ENCODE results near the gene FST. TPM values are rescaled to one million over a fixed set of nuclear protein-coding genes. Genes with fewer than 3 reads are reported as not detected.

FST gene
- total RNA-seq (2021) (not detected in 2 replicates), Bru-seq, nascent RNA (percentile 20 among the genes with signal in this experiment), BruChase-seq, experiment 1, labeled RNA remaining after a 2-hour chase (percentile 10 among the genes with signal in this experiment), BruChase-seq, experiment 2, labeled RNA remaining after a 6-hour chase (percentile 14 among the genes with signal in this experiment)
- long read RNA-seq, result 0 reads

- BruUV-seq (replicated peaks), result no TSS peak
- Histone ChIP-seq H3K36me3 (ENCODE audit: insufficient read depth, low read length, poor library complexity, severe bottlenecking) (no peaks in the 10 kb centered on the region), H3K4me1 (ENCODE audit: insufficient read depth, low read length, poor library complexity, severe bottlenecking) (peaks cover 5% of the 10 kb centered on the region), H3K4me3 (ENCODE audit: low read depth, low read length, poor library complexity, severe bottlenecking) (peak within 1 kb of the TSS; percentile 46), H3K27ac (ENCODE audit: low read depth, low read length, poor library complexity, severe bottlenecking) (no peak within 1 kb of the TSS), H3K27me3 (replicated peaks; ENCODE audit: insufficient read depth, low read depth, low read length, poor library complexity) (peaks cover 67% of the 10 kb centered on the region), H3K9me3 (ENCODE audit: low read depth, low read length, poor library complexity, severe bottlenecking) (no peaks in the 10 kb centered on the region)
- CTCF ChIA-PET, result interaction anchor here (1.0 kb wide), 1 partner anchor 311 kb away, joined by 3 read pairs; no protein-coding TSS in a partner anchor
- DNase-seq (ENCODE audit: low spot score), result no peak
- POLR2A ChIA-PET (ENCODE audit: low non-redundant PET), result no interaction called here
- intact Hi-C loops (cut with micrococcal nuclease; ENCODE audit: unreplicated experiment), result no loop called here
- TF ChIP-seq EZH2 (IDR thresholded peaks at IDR 0.05; ENCODE audit: borderline replicate concordance, low read depth, low read length, poor library complexity, severe bottlenecking), result no peak
- no peak for TF ChIP-seq CTCF (conservative IDR thresholded peaks at IDR 0.05; ENCODE audit: low read depth, low read length)
These were observed at the start of gene FST for GRCh38 chr5:53480416-53481158. TSS of gene FST (plus strand) at chr5:53480629. CDS start at chr5:53480792, 163 bp downstream.

- H3K4me3 ChIP-seq (ENCODE audit: low read depth, low read length, poor library complexity, severe bottlenecking), result no peak overlapping the region
- no peak overlapping the region for H3K27ac ChIP-seq (ENCODE audit: low read depth, low read length, poor library complexity, severe bottlenecking)
- CTCF ChIA-PET, result no interaction called here
- BruUV-seq (replicated peaks), result no TSS peak
- no peaks in the 10 kb centered on the region for H3K36me3 ChIP-seq (ENCODE audit: insufficient read depth, low read length, poor library complexity, severe bottlenecking)
- POLR2A ChIA-PET (ENCODE audit: low non-redundant PET), result no interaction called here
- H3K4me1 ChIP-seq (ENCODE audit: insufficient read depth, low read length, poor library complexity, severe bottlenecking), result no peaks in the 10 kb centered on the region
- intact Hi-C loops (cut with micrococcal nuclease; ENCODE audit: unreplicated experiment), result no loop called here
- no peaks in the 10 kb centered on the region for H3K27me3 ChIP-seq (replicated peaks; ENCODE audit: insufficient read depth, low read depth, low read length, poor library complexity)
- no peaks in the 10 kb centered on the region for H3K9me3 ChIP-seq (ENCODE audit: low read depth, low read length, poor library complexity, severe bottlenecking)
- DNase-seq (ENCODE audit: low spot score), result no peak
- TF ChIP-seq CTCF (conservative IDR thresholded peaks at IDR 0.05; ENCODE audit: low read depth, low read length) (no peak), EZH2 (IDR thresholded peaks at IDR 0.05; ENCODE audit: borderline replicate concordance, low read depth, low read length, poor library complexity, severe bottlenecking) (no peak)
These were observed 48.8 kb upstream of the FST start for GRCh38 chr5:53431665-53432064.

GRCh38 chr5:53433026-53433425, 47.4 kb upstream of the FST start:
- Histone ChIP-seq H3K9me3 (ENCODE audit: low read depth, low read length, poor library complexity, severe bottlenecking) (no peaks in the 10 kb centered on the region), H3K27ac (ENCODE audit: low read depth, low read length, poor library complexity, severe bottlenecking) (no peak overlapping the region), H3K4me1 (ENCODE audit: insufficient read depth, low read length, poor library complexity, severe bottlenecking) (no peaks in the 10 kb centered on the region), H3K27me3 (replicated peaks; ENCODE audit: insufficient read depth, low read depth, low read length, poor library complexity) (no peaks in the 10 kb centered on the region), H3K36me3 (ENCODE audit: insufficient read depth, low read length, poor library complexity, severe bottlenecking) (no peaks in the 10 kb centered on the region), H3K4me3 (ENCODE audit: low read depth, low read length, poor library complexity, severe bottlenecking) (no peak overlapping the region)
- BruUV-seq (replicated peaks), result no TSS peak
- ChIA-PET CTCF (no interaction called here), POLR2A (ENCODE audit: low non-redundant PET) (no interaction called here)
- intact Hi-C loops (cut with micrococcal nuclease; ENCODE audit: unreplicated experiment), result no loop called here
- no peak for DNase-seq (ENCODE audit: low spot score)
- no peak for TF ChIP-seq EZH2 (IDR thresholded peaks at IDR 0.05; ENCODE audit: borderline replicate concordance, low read depth, low read length, poor library complexity, severe bottlenecking)

Data from A673 (cell line).